ENCODE results near the gene TUBAL3.

TUBAL3 gene

DNA sequence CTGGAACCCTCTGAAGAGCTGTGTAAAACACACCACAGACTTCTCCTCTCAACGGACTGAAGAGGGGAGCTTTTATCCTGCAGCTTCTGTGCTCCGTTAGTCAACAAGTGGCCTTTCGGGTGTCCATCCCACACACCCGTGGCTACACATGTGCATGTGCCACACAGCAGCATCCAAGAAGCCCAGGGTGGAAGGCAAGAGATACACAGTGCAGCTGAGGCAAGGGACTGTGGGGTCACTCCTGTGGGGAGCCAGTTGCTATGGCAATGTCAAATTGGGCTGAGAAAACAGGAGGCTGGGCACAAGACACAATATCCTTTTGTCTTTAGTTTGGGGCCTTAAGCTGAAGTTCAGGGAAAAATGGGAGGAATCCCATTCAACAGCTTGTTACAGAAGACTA, 36.5 kb upstream of the TUBAL3 start:
- TF ChIP-seq, protein P1, sequence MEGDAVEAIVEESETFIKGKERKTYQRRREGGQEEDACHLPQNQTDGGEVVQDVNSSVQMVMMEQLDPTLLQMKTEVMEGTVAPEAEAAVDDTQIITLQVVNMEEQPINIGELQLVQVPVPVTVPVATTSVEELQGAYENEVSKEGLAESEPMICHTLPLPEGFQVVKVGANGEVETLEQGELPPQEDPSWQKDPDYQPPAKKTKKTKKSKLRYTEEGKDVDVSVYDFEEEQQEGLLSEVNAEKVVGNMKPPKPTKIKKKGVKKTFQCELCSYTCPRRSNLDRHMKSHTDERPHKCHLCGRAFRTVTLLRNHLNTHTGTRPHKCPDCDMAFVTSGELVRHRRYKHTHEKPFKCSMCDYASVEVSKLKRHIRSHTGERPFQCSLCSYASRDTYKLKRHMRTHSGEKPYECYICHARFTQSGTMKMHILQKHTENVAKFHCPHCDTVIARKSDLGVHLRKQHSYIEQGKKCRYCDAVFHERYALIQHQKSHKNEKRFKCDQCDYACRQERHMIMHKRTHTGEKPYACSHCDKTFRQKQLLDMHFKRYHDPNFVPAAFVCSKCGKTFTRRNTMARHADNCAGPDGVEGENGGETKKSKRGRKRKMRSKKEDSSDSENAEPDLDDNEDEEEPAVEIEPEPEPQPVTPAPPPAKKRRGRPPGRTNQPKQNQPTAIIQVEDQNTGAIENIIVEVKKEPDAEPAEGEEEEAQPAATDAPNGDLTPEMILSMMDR (IDR thresholded peaks at IDR 0.05; ENCODE audit: borderline replicate concordance, insufficient read depth, low read depth, low read length): no peak
- H3K4me3 ChIP-seq (ENCODE audit: low read depth, low read length): no peak overlapping the region

DNA sequence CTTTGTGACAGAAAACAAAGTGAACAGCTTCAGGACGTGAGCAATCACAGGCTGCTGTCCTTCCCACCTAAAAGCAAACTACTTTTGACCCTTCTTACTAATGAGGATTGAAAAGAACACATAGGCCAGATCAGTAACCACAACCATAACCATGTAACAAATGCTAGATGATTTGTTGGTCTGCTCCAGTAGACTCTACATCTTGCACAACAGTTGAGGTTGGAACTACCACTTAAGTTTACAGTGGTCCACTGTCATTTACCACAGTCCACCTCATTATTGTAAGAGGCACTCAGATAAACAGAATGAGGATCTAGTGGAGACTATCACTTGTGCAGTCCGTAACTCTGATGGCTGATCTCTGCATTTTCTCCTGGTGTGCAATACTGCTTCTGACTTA, 35.6 kb upstream of the TUBAL3 start:
- H3K4me3 ChIP-seq (ENCODE audit: low read depth, low read length): no peak overlapping the region
- TF ChIP-seq, protein P1 (IDR thresholded peaks at IDR 0.05; ENCODE audit: borderline replicate concordance, insufficient read depth, low read depth, low read length): no peak

DNA sequence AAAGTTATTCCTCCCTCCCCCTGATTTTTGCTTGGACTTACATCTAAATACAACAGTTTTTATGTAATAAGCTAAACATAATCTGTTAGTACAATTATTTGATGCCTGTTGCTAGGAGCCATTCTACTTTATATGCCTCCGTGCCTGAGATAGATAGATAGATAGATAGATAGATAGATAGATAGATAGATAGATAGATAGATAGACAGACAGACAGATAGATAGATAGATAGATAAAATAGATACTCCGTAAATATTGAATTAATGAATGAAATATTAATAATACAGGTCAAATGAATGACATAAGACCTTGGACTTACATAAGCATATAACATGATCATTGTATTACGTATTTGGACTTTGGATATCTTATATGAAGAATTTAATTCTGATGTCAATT, 30.7 kb upstream of the TUBAL3 start:
- H3K4me3 ChIP-seq (ENCODE audit: low read depth, low read length): no peak overlapping the region
- TF ChIP-seq, protein P1 (IDR thresholded peaks at IDR 0.05; ENCODE audit: borderline replicate concordance, insufficient read depth, low read depth, low read length): no peak

DNA sequence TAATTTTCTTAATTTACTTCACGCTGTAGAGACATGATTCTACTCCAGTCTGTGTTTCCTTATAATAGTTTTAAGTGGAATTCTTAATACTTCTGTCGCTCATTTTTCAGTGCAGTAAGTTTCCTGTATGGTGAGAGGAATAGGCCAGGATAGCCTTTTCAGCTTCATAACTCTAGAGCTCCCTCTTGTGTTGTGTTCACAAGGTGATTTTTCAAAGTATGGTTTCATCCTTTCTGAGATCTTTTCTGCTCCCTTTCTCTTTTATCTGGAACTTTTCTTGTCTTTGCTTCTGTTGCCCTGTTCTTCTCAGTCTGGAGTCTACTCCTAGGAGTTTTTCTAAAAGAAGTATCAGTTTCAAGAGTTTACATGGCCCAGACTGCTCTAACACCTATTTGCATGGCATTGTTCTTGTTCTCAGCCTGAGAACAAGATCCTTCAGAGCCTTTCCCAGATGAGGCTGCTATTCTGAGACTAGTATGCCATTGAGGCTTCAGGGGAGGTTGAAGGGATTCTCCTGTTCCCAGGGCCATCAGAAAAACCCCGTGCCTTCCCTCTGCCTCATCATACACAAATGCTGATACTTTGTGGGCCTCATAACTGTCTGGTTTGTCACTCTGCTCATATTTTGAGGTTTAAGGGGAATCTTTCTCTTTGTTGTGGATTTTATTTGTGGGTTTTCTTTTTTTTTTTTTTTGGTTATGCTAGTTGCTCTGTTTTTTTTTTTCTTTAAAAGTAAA, 29.6 kb upstream of the TUBAL3 start:
- no peak overlapping the region for H3K4me3 ChIP-seq (ENCODE audit: low read depth, low read length)
- TF ChIP-seq, protein P1 (IDR thresholded peaks at IDR 0.05; ENCODE audit: borderline replicate concordance, insufficient read depth, low read depth, low read length): peak; percentile 40; the same call in 1 of the 2 replicates

DNA sequence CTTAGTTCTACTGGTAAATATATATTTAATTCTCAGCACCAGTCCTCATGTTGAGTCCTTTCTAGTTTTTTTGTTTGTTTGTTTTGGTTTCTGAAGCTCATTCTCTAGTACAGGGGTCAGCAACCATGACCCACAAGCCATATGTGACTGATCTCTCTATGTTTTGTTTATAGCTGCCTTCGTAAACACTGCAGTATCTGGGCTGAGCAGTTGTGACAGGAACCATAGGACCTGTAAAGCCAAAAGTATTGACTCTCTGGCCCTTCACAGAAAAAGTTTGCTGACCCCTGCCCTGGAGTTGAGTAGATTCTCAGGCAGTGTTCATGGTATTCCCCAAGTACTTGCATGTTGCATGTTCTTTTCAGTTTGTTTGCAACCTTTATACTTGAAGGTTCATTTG, 28.6 kb upstream of the TUBAL3 start:
- H3K4me3 ChIP-seq (ENCODE audit: low read depth, low read length): no peak overlapping the region
- TF ChIP-seq, protein P1 (IDR thresholded peaks at IDR 0.05; ENCODE audit: borderline replicate concordance, insufficient read depth, low read depth, low read length): no peak

DNA sequence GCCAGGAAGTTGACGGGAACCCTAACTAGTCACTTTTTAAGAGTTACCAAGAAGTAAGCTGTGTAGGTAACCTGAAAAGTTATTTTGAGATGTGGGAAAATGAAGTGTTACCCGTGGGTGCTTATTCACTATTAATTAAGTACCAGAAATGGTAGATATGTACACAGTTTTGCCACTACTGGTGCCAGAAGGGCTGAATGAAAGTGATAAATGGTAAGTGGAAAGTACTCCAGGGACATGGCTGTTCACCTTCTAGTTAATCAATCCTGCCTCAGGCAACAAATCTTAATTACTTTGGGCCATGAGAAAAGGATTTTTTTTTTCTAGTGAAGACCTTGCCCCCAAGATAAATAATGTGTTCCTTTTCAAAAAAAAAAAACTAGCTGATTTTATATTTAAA, 23.5 kb upstream of the TUBAL3 start:
- TF ChIP-seq, protein P1 (IDR thresholded peaks at IDR 0.05; ENCODE audit: borderline replicate concordance, insufficient read depth, low read depth, low read length): no peak

DNA sequence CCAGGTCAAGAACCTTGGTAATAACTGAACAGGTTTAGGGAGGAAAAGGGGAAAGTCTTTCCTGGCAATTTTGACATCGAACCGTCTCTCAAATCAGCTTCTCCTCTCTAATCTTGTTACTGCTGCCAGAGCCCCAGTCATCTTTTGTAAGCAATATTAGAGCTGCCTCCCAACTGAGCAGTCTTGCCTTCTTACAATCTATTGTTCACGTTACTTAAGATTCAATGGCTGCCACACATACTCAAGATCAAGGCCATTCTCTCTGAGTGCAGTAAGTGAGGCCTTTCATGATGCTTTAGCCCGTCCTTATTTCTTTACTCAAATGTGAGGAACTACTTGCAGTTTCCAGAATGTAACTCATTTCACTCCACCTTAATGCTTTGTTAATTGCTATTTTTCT, 20.1 kb upstream of the TUBAL3 start:
- TF ChIP-seq, protein P1 (IDR thresholded peaks at IDR 0.05; ENCODE audit: borderline replicate concordance, insufficient read depth, low read depth, low read length): no peak
- H3K4me3 ChIP-seq (ENCODE audit: low read depth, low read length): no peak overlapping the region

More for the DNA sequence above, 23.5 kb upstream of the TUBAL3 start:
- no peak overlapping the region for H3K4me3 ChIP-seq (ENCODE audit: low read depth, low read length)
